GM18519 (cell line): ENCODE measurements around the gene MITF.

Experiments
- ATAC-seq: cut with Tn5 transposase; IDR thresholded peaks from one replicate; pipeline ENCODE4 v1.9.1; 2021; ENCODE audit warnings: mild to moderate bottlenecking, moderate library complexity; ENCODE audit not compliant: unreplicated experiment, low FRiP score

Gene MITF

GRCh38 chr3:69830147-69830546 is 90.9 kb downstream of the MITF start:
- no peak for ATAC-seq

GRCh38 chr3:69831737-69832136 is 92.5 kb downstream of the MITF start:
- no peak for ATAC-seq

- ATAC-seq = no peak
Observed at GRCh38 chr3:69833591-69833990, 94.3 kb downstream of the MITF start.

GRCh38 chr3:69838217-69838616 is 99.0 kb downstream of the MITF start:
- no peak for ATAC-seq

GRCh38 chr3:69838696-69839515 is 99.6 kb downstream of the MITF start:
- no peak for ATAC-seq

GRCh38 chr3:69842351-69842750 is 103.1 kb downstream of the MITF start:
- no peak for ATAC-seq

- ATAC-seq = no peak
Observed at GRCh38 chr3:69842789-69843188, 103.5 kb downstream of the MITF start.

- ATAC-seq = no peak
Observed at GRCh38 chr3:69844706-69845105, 105.4 kb downstream of the MITF start.

- ATAC-seq = no peak
Observed at GRCh38 chr3:69847303-69847702, 108.0 kb downstream of the MITF start.

GRCh38 chr3:69848113-69848512 is 108.8 kb downstream of the MITF start:
- no peak for ATAC-seq

GRCh38 chr3:69850849-69851248 is 111.6 kb downstream of the MITF start:
- ATAC-seq = no peak

- ATAC-seq = no peak
Observed at GRCh38 chr3:69853027-69853426, 113.8 kb downstream of the MITF start.

GRCh38 chr3:69855436-69856162 is 116.3 kb downstream of the MITF start:
- no peak for ATAC-seq

- ATAC-seq = no peak
Observed at GRCh38 chr3:69856965-69857705, 117.9 kb downstream of the MITF start.

- ATAC-seq = no peak
Observed at GRCh38 chr3:69861556-69861955, 122.3 kb downstream of the MITF start.

GRCh38 chr3:69864141-69864540 is 124.9 kb downstream of the MITF start:
- ATAC-seq = no peak

GRCh38 chr3:69864766-69865165 is 125.5 kb downstream of the MITF start:
- no peak for ATAC-seq

- ATAC-seq = no peak
Observed at GRCh38 chr3:69865925-69866679, 126.8 kb downstream of the MITF start.

GRCh38 chr3:69866988-69867720 is 127.9 kb downstream of the MITF start:
- no peak for ATAC-seq
